ENCODE results near the gene CDH5.
"Not testable (repeated sequence)": the region's sequence is repeated elsewhere in the genome, so short reads cannot be mapped to it uniquely, and the experiment has no call there.

CDH5 gene

GRCh38 chr16:66366433-66367299 is at the start of gene CDH5:
TSS of gene CDH5 (plus strand) at chr16:66366691. CDS start at chr16:66379338, 12,647 bp downstream.
- no peak for DNase-seq (ENCODE audit: low read depth in 2 of 2)

- DNase-seq (ENCODE audit: low read depth in 2 of 2): no peak
Measured at GRCh38 chr16:66318505-66318904, 48.0 kb upstream of the CDH5 start.

- DNase-seq (ENCODE audit: low read depth in 2 of 2): no peak
Measured at GRCh38 chr16:66320774-66321173, 45.7 kb upstream of the CDH5 start.

GRCh38 chr16:66322174-66322573 is 44.3 kb upstream of the CDH5 start:
- DNase-seq (ENCODE audit: low read depth in 2 of 2): no peak

- DNase-seq (ENCODE audit: low read depth in 2 of 2): no peak
Measured at GRCh38 chr16:66324815-66325515, 41.5 kb upstream of the CDH5 start.

GRCh38 chr16:66325717-66326376 is 40.6 kb upstream of the CDH5 start:
- no peak for DNase-seq (ENCODE audit: low read depth in 2 of 2)

- DNase-seq (ENCODE audit: low read depth in 2 of 2): no peak
Measured at GRCh38 chr16:66326991-66327513, 39.4 kb upstream of the CDH5 start.

- DNase-seq (ENCODE audit: low read depth in 2 of 2): no peak
Measured at GRCh38 chr16:66328282-66328681, 38.2 kb upstream of the CDH5 start.

- not testable (repeated sequence) for DNase-seq (ENCODE audit: low read depth in 2 of 2)
Measured at GRCh38 chr16:66331464-66331863, 35.0 kb upstream of the CDH5 start.

- DNase-seq (ENCODE audit: low read depth in 2 of 2): no peak
Measured at GRCh38 chr16:66332634-66333610, 33.6 kb upstream of the CDH5 start.

GRCh38 chr16:66334853-66335574 is 31.5 kb upstream of the CDH5 start:
- no peak for DNase-seq (ENCODE audit: low read depth in 2 of 2)

GRCh38 chr16:66335704-66336329 is 30.7 kb upstream of the CDH5 start:
- DNase-seq (ENCODE audit: low read depth in 2 of 2): peak; percentile 31 to 36

- peak in 1 of 2 experiments; percentile 10 for DNase-seq (ENCODE audit: low read depth in 2 of 2)
Measured at GRCh38 chr16:66337463-66338188, 28.9 kb upstream of the CDH5 start.

- no peak for DNase-seq (ENCODE audit: low read depth in 2 of 2)
Measured at GRCh38 chr16:66342294-66342900, 24.1 kb upstream of the CDH5 start.

GRCh38 chr16:66344533-66345145 is 21.9 kb upstream of the CDH5 start:
- peak in 1 of 2 experiments; percentile 8 for DNase-seq (ENCODE audit: low read depth in 2 of 2)

- DNase-seq (ENCODE audit: low read depth in 2 of 2): no peak
Measured at GRCh38 chr16:66346221-66346620, 20.3 kb upstream of the CDH5 start.

GRCh38 chr16:66352304-66352703 is 14.2 kb upstream of the CDH5 start:
- no peak for DNase-seq (ENCODE audit: low read depth in 2 of 2)

GRCh38 chr16:66353055-66353454 is 13.4 kb upstream of the CDH5 start:
- DNase-seq (ENCODE audit: low read depth in 2 of 2): no peak
